Measurements from ENCODE around the gene ACSL6.

ACSL6 gene

GRCh38 chr5:131974956-131975726 is 36.3 kb downstream of the ACSL6 start:
- no peak overlapping the region for H3K4me3 ChIP-seq
- H3K27me3 ChIP-seq, result no peaks in the 10 kb centered on the region
- no peaks in the 10 kb centered on the region for H3K36me3 ChIP-seq
- H3K9me3 ChIP-seq (replicated peaks in 1 of 11), result no peaks in the 10 kb centered on the region
- peak overlapping the region in 2 of 11 experiments; percentile 8 to 26; a peak in 2 of 22 replicates for H3K4me2 ChIP-seq
- TF ChIP-seq Cebpa-rat (IDR thresholded peaks at IDR 0.05), result no peak
- H3K27ac ChIP-seq, result no peak overlapping the region
- no peaks in the 10 kb centered on the region for H4K20me1 ChIP-seq
- H3K4me1 ChIP-seq, result peaks cover 0 to 21% (median 6%) of the 10 kb centered on the region in 10 experiments; a peak in 8 of 20 replicates
- H3K9ac ChIP-seq, result no peak overlapping the region

GRCh38 chr5:131974622-131974955 is 36.9 kb downstream of the ACSL6 start:
- no peak overlapping the region for H3K4me3 ChIP-seq
- TF ChIP-seq Cebpa-rat (IDR thresholded peaks at IDR 0.05), result no peak

GRCh38 chr5:131974016-131974415 is 37.4 kb downstream of the ACSL6 start:
- Histone ChIP-seq H3K4me3 (no peak overlapping the region), H3K4me2 (no peak overlapping the region), H3K9ac (no peak overlapping the region), H3K27me3 (no peaks in the 10 kb centered on the region), H3K36me3 (no peaks in the 10 kb centered on the region), H3K9me3 (replicated peaks in 1 of 11) (no peaks in the 10 kb centered on the region), H3K27ac (no peak overlapping the region), H4K20me1 (no peaks in the 10 kb centered on the region), H3K4me1 (peaks cover 0 to 18% (median 6%) of the 10 kb centered on the region in 10 experiments; a peak in 8 of 20 replicates)
- no peak for TF ChIP-seq Cebpa-rat (IDR thresholded peaks at IDR 0.05)

More at GRCh38 chr5:131974622-131974955, 36.9 kb downstream of the ACSL6 start:
- Histone ChIP-seq H3K4me2 (peak overlapping the region in 2 of 11 experiments; percentile 8 to 26; a peak in 2 of 22 replicates), H3K27me3 (no peaks in the 10 kb centered on the region), H3K36me3 (no peaks in the 10 kb centered on the region), H3K4me1 (peaks cover 0 to 21% (median 6%) of the 10 kb centered on the region in 10 experiments; a peak in 8 of 20 replicates), H4K20me1 (no peaks in the 10 kb centered on the region), H3K9me3 (replicated peaks in 1 of 11) (no peaks in the 10 kb centered on the region), H3K9ac (no peak overlapping the region), H3K27ac (no peak overlapping the region)

- H3K27me3 ChIP-seq, result no peaks in the 10 kb centered on the region
- H3K9me3 ChIP-seq (replicated peaks in 1 of 11), result no peaks in the 10 kb centered on the region
- peaks cover 0 to 10% (median 5%) of the 10 kb centered on the region in 10 experiments; a peak in 5 of 20 replicates for H3K4me1 ChIP-seq
- no peak overlapping the region for H3K9ac ChIP-seq
- H3K4me3 ChIP-seq, result no peak overlapping the region
- no peak overlapping the region for H3K4me2 ChIP-seq
- no peak overlapping the region for H3K27ac ChIP-seq
- TF ChIP-seq Cebpa-rat (IDR thresholded peaks at IDR 0.05), result no peak
- H4K20me1 ChIP-seq, result no peaks in the 10 kb centered on the region
- H3K36me3 ChIP-seq, result no peaks in the 10 kb centered on the region
These were observed 38.3 kb downstream of the ACSL6 start for GRCh38 chr5:131973089-131973712.

GRCh38 chr5:131968396-131968954 is 43.0 kb downstream of the ACSL6 start:
- Histone ChIP-seq H3K27ac (no peak overlapping the region), H3K4me3 (no peak overlapping the region), H4K20me1 (no peaks in the 10 kb centered on the region), H3K27me3 (no peaks in the 10 kb centered on the region), H3K36me3 (no peaks in the 10 kb centered on the region), H3K4me2 (no peak overlapping the region), H3K9me3 (replicated peaks in 1 of 11) (no peaks in the 10 kb centered on the region), H3K9ac (no peak overlapping the region), H3K4me1 (no peaks in the 10 kb centered on the region)
- no peak for TF ChIP-seq Cebpa-rat (IDR thresholded peaks at IDR 0.05)

- H3K4me2 ChIP-seq, result no peak overlapping the region
- no peak for TF ChIP-seq Cebpa-rat (IDR thresholded peaks at IDR 0.05)
- no peak overlapping the region for H3K9ac ChIP-seq
- no peak overlapping the region for H3K4me3 ChIP-seq
- H3K9me3 ChIP-seq (replicated peaks in 1 of 11), result no peaks in the 10 kb centered on the region
- no peak overlapping the region for H3K27ac ChIP-seq
- no peaks in the 10 kb centered on the region for H4K20me1 ChIP-seq
- H3K36me3 ChIP-seq, result no peaks in the 10 kb centered on the region
- H3K27me3 ChIP-seq, result no peaks in the 10 kb centered on the region
- no peaks in the 10 kb centered on the region for H3K4me1 ChIP-seq
These were observed 44.9 kb downstream of the ACSL6 start for GRCh38 chr5:131966551-131966950.

GRCh38 chr5:131965826-131966415 is 45.5 kb downstream of the ACSL6 start:
- no peak overlapping the region for H3K27ac ChIP-seq
- no peaks in the 10 kb centered on the region for H3K27me3 ChIP-seq
- H3K4me2 ChIP-seq, result no peak overlapping the region
- no peaks in the 10 kb centered on the region for H3K4me1 ChIP-seq
- H3K4me3 ChIP-seq, result no peak overlapping the region
- H3K9ac ChIP-seq, result no peak overlapping the region
- no peaks in the 10 kb centered on the region for H3K9me3 ChIP-seq (replicated peaks in 1 of 11)
- TF ChIP-seq Cebpa-rat (IDR thresholded peaks at IDR 0.05), result no peak
- no peaks in the 10 kb centered on the region for H4K20me1 ChIP-seq
- no peaks in the 10 kb centered on the region for H3K36me3 ChIP-seq

GRCh38 chr5:131959906-131960305 is 51.6 kb downstream of the ACSL6 start:
- Histone ChIP-seq H3K9me3 (replicated peaks in 1 of 11) (no peaks in the 10 kb centered on the region), H3K36me3 (no peaks in the 10 kb centered on the region), H3K27ac (no peak overlapping the region), H4K20me1 (no peaks in the 10 kb centered on the region), H3K4me3 (no peak overlapping the region), H3K9ac (no peak overlapping the region), H3K4me2 (no peak overlapping the region), H3K4me1 (peaks cover 0 to 13% (median 3%) of the 10 kb centered on the region in 10 experiments; a peak in 9 of 20 replicates), H3K27me3 (no peaks in the 10 kb centered on the region)
- TF ChIP-seq Cebpa-rat (IDR thresholded peaks at IDR 0.05), result no peak

GRCh38 chr5:131959136-131959535 is 52.3 kb downstream of the ACSL6 start:
- no peak for TF ChIP-seq Cebpa-rat (IDR thresholded peaks at IDR 0.05)
- Histone ChIP-seq H3K4me1 (peaks cover 0 to 13% (median 3%) of the 10 kb centered on the region in 10 experiments; a peak in 9 of 20 replicates), H3K36me3 (no peaks in the 10 kb centered on the region), H3K27me3 (no peaks in the 10 kb centered on the region), H3K27ac (no peak overlapping the region), H3K4me2 (no peak overlapping the region), H3K4me3 (no peak overlapping the region), H3K9ac (no peak overlapping the region), H3K9me3 (replicated peaks in 1 of 11) (no peaks in the 10 kb centered on the region), H4K20me1 (no peaks in the 10 kb centered on the region)

Measured in BLaER1 treated with 17β-estradiol and CSF1 and Interleukin-3, amounts not matched to agents 10 nM and 100 nM (cell line).